OCI-LY1 (cell line): ENCODE data around the gene SVOPL.

ENCODE experiments used
- H2AFZ ChIP-seq: fragments of 200-600 bp; sonication (generic), shearing (Covaris generic); 2 replicates; pipeline ENCODE4 v1.6.0; 2014; ENCODE audit warnings: antibody characterized with exemption, mild to moderate bottlenecking, low read length
- H3F3A ChIP-seq: fragments of 200-600 bp; sonication (generic), shearing (Covaris generic); 2 replicates; pipeline ENCODE4 v1.6.0; 2014; ENCODE audit warnings: mild to moderate bottlenecking, antibody characterized with exemption, low read length, moderate library complexity; ENCODE audit not compliant: insufficient read depth
- H3K27ac ChIP-seq: fragments of 200-600 bp; sonication (generic); 2 replicates; pipeline ENCODE4 v1.5.1; 2014; ENCODE audit warnings: low read length, mixed run types, mild to moderate bottlenecking, low read depth; ENCODE audit not compliant: poor library complexity, severe bottlenecking
- H3K27me3 ChIP-seq: fragments of 200-600 bp; sonication (generic); 2 replicates; pipeline ENCODE4 v1.6.0; 2014; ENCODE audit warnings: antibody characterized with exemption, mild to moderate bottlenecking, low read length, moderate library complexity; ENCODE audit not compliant: insufficient read depth
- H3K36me3 ChIP-seq: fragments of 200-600 bp; sonication (generic); 2 replicates; pipeline ENCODE4 v1.6.1; 2014; ENCODE audit warnings: mild to moderate bottlenecking, antibody characterized with exemption, low read length, moderate library complexity, mixed read lengths; ENCODE audit not compliant: insufficient read depth
- H3K4me1 ChIP-seq: fragments of 200-600 bp; sonication (generic); 2 replicates; pipeline ENCODE4 v1.5.1; 2014; ENCODE audit warnings: mild to moderate bottlenecking, low read length, moderate library complexity; ENCODE audit not compliant: insufficient read depth, severe bottlenecking
- H3K4me2 ChIP-seq: fragments of 200-600 bp; sonication (generic), shearing (Covaris generic); 2 replicates; pipeline ENCODE4 v1.6.1; 2014; ENCODE audit warnings: low read length
- H3K4me3 ChIP-seq: fragments of 200-600 bp; sonication (generic); 2 replicates; pipeline ENCODE4 v1.5.1; 2014; ENCODE audit warnings: low read length, low read depth, mild to moderate bottlenecking, mixed read lengths; ENCODE audit not compliant: poor library complexity, severe bottlenecking
- H3K79me2 ChIP-seq: fragments of 200-600 bp; shearing (Covaris generic); 2 replicates; pipeline ENCODE4 v1.6.1; 2016; ENCODE audit warnings: mixed run types, low read length, mixed read lengths; ENCODE audit not compliant: insufficient read depth
- H3K9ac ChIP-seq: fragments of 200-600 bp; sonication (generic), shearing (Covaris generic); 2 replicates; pipeline ENCODE4 v1.6.1; 2014; ENCODE audit warnings: mild to moderate bottlenecking, low read length, mixed read lengths
- H3K9me2 ChIP-seq: fragments of 200-600 bp; sonication (generic), shearing (Covaris generic); 2 replicates; pipeline ENCODE4 v1.6.1; 2014; ENCODE audit warnings: low read depth, mild to moderate bottlenecking, low read length, mixed read lengths
- H3K9me3 ChIP-seq: fragments of 200-600 bp; shearing (Covaris generic); 2 replicates; pipeline ENCODE4 v1.6.1; 2014; ENCODE audit warnings: low read length, mixed read lengths
- H4K20me1 ChIP-seq: fragments of 200-600 bp; sonication (generic), shearing (Covaris generic); 2 replicates; pipeline ENCODE4 v1.6.0; 2016; ENCODE audit warnings: mild to moderate bottlenecking, low read length; ENCODE audit not compliant: insufficient read depth
- EZH2 ChIP-seq: fragments of 200-600 bp; sonication (generic), shearing (Covaris generic); IDR thresholded peaks from 2 replicates; pipeline ENCODE4 v1.8.0; 2017; ENCODE audit warnings: borderline replicate concordance, mixed run types, mild to moderate bottlenecking, antibody characterized with exemption, low read length, moderate library complexity, mixed read lengths
- TF ChIP-seq, protein P1 (sequence below): fragments of 200-600 bp; sonication (generic), shearing (Covaris generic); IDR thresholded peaks from 2 replicates; pipeline ENCODE4 v1.5.1; 2017; ENCODE audit warnings: mild to moderate bottlenecking, antibody characterized with exemption, low read length, moderate library complexity, mixed read lengths

Gene SVOPL

DNA sequence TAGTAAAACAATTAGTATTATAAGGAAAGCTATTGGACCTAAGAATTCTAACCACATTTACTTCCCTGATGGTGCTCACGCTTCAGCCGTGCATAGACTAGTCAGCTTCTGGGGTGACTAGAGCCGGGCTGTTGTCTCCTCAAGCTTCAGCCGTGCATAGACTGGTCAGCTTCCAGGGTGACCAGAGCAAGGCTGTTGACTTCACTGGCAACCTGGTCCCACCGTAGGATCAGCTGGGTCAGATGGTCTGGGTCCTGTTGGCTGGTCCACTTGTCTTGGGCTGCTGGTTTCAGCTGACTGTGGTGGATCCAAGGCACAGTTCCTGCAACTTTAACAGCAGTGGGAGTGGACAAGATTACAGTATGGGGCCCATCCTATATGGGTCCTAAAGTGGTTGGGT, 141.7 kb downstream of the SVOPL start:
- H3K9ac ChIP-seq, result no peak overlapping the region
- H3K27ac ChIP-seq, result no peak overlapping the region
- TF ChIP-seq EZH2, result no peak
- TF ChIP-seq, protein P1, sequence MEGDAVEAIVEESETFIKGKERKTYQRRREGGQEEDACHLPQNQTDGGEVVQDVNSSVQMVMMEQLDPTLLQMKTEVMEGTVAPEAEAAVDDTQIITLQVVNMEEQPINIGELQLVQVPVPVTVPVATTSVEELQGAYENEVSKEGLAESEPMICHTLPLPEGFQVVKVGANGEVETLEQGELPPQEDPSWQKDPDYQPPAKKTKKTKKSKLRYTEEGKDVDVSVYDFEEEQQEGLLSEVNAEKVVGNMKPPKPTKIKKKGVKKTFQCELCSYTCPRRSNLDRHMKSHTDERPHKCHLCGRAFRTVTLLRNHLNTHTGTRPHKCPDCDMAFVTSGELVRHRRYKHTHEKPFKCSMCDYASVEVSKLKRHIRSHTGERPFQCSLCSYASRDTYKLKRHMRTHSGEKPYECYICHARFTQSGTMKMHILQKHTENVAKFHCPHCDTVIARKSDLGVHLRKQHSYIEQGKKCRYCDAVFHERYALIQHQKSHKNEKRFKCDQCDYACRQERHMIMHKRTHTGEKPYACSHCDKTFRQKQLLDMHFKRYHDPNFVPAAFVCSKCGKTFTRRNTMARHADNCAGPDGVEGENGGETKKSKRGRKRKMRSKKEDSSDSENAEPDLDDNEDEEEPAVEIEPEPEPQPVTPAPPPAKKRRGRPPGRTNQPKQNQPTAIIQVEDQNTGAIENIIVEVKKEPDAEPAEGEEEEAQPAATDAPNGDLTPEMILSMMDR, result no peak
- peaks cover 23% of the 10 kb centered on the region for H3K9me3 ChIP-seq
- no peak overlapping the region for H3K4me2 ChIP-seq
- H3K79me2 ChIP-seq, result no peaks in the 10 kb centered on the region
- H3K27me3 ChIP-seq, result no peaks in the 10 kb centered on the region
- peaks cover 98% of the 10 kb centered on the region for H3K36me3 ChIP-seq
- H3K4me1 ChIP-seq, result no peaks in the 10 kb centered on the region
- H2AFZ ChIP-seq, result no peak overlapping the region
- no peak overlapping the region for H3K4me3 ChIP-seq
- H4K20me1 ChIP-seq, result no peaks in the 10 kb centered on the region
- H3F3A ChIP-seq, result no peaks in the 10 kb centered on the region
- H3K9me2 ChIP-seq, result no peaks in the 10 kb centered on the region

DNA sequence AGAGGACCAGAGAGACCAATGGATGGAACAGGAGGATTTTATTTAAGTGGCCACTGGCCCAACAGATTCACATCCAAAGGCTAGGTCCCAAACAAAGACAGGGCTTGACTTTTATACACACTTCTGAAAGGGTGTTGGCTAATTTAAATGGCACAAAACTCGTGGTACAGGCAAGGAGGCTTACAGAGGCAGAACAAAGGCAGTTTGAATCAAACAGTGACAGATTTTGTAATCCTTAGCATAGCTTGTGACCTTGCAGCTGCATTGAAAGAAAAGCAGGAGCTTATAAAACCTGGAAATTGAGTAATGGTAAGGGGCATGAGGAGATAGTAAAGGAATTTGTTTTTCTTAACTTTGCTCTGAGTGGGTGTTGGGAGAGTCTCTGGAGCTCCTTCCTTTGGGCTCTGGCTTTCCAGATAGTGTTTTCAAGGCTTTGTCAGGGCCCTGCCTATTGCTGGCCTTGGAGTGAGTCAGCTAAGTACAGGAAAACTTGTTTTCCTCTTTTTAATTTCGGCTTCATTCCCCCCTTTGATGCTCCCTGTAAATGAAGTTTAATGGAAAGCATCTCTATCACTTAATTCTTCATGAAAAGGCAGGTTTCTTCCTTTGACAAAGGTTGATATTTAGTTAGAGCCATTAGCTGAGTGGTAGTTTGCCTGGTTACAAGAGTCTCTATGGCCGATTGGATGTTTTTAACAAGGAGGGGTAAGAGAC, 144.2 kb downstream of the SVOPL start:
- Histone ChIP-seq H3K4me1 (no peaks in the 10 kb centered on the region), H3K9ac (no peak overlapping the region), H3K27me3 (no peaks in the 10 kb centered on the region), H4K20me1 (no peaks in the 10 kb centered on the region), H3K4me2 (no peak overlapping the region), H3K9me2 (no peaks in the 10 kb centered on the region), H3K36me3 (peaks cover 95% of the 10 kb centered on the region), H3K79me2 (no peaks in the 10 kb centered on the region), H2AFZ (no peak overlapping the region), H3F3A (no peaks in the 10 kb centered on the region), H3K4me3 (no peak overlapping the region), H3K9me3 (peaks cover 19% of the 10 kb centered on the region), H3K27ac (no peak overlapping the region)
- TF ChIP-seq, protein P1, result no peak
- no peak for TF ChIP-seq EZH2

DNA sequence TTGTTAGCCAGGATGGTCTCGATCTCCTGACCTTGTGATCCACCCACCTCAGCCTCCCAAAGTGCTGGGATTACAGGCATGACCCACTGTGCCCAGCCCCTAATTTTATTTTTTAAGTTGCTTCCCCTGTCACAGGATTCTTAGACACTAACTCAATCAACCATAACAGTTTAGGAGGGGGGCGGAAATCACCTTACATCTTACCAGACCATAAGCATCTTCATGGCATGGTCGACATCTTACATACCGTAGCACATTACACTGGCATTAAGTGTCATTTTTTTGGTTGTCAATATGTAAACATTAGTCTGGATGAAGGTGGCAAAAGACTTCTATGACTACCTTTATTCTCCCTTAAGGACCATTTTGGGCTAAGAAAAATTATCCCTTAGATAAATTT, 145.5 kb downstream of the SVOPL start:
- Histone ChIP-seq H3K4me2 (no peak overlapping the region), H3K79me2 (no peaks in the 10 kb centered on the region), H3K27ac (no peak overlapping the region), H3K9me3 (peaks cover 19% of the 10 kb centered on the region), H4K20me1 (no peaks in the 10 kb centered on the region), H2AFZ (no peak overlapping the region), H3K36me3 (peaks cover 97% of the 10 kb centered on the region), H3K4me1 (no peaks in the 10 kb centered on the region), H3K27me3 (no peaks in the 10 kb centered on the region), H3F3A (no peaks in the 10 kb centered on the region), H3K9me2 (no peaks in the 10 kb centered on the region), H3K9ac (no peak overlapping the region), H3K4me3 (no peak overlapping the region)
- no peak for TF ChIP-seq EZH2
- TF ChIP-seq, protein P1, result no peak
